ENCODE data around the gene PRG2.
"Not testable (repeated sequence)": the region's sequence is repeated elsewhere in the genome, so short reads cannot be mapped to it uniquely, and the experiment has no call there.

PRG2 gene

DNA sequence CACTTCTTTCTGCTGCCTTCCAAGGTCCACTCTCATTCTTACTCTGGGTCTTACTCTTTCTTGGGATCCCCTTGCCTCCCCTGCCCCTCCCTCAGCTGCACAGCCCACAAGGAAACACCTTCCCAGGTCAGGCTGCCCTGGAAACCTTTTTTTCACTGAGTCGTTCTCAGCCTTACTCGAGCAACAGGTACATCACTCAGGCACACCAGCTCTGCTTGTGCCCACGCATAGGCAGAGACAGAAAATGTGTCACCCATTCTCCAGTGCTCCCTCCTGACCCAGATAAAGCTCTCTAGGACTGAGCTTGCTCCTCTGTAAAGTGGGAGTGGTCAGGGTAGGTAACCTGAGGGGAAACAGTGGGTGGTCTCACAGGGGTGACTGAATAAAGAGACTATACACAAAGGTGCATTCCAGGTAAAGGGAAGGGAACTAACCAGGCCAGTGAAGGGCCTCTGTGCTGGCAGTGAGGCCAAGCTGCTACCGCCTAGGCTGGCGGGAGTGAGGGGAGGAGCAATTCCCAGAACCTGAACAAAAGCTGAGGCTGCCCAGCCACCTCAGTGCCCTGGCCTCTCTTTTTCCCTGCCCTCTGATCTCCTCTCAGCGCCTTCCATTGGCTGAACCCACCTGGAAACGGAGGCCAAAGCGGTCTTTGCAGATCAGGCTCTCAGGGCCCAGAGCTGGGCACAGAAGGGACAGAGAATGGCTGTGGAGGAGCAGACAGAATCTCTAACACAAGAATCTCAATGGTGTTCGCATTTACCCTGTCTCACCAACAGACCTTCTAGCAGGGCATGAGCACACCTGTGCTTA, 25.4 kb downstream of the PRG2 start:
- DNase-seq: no peak

DNA sequence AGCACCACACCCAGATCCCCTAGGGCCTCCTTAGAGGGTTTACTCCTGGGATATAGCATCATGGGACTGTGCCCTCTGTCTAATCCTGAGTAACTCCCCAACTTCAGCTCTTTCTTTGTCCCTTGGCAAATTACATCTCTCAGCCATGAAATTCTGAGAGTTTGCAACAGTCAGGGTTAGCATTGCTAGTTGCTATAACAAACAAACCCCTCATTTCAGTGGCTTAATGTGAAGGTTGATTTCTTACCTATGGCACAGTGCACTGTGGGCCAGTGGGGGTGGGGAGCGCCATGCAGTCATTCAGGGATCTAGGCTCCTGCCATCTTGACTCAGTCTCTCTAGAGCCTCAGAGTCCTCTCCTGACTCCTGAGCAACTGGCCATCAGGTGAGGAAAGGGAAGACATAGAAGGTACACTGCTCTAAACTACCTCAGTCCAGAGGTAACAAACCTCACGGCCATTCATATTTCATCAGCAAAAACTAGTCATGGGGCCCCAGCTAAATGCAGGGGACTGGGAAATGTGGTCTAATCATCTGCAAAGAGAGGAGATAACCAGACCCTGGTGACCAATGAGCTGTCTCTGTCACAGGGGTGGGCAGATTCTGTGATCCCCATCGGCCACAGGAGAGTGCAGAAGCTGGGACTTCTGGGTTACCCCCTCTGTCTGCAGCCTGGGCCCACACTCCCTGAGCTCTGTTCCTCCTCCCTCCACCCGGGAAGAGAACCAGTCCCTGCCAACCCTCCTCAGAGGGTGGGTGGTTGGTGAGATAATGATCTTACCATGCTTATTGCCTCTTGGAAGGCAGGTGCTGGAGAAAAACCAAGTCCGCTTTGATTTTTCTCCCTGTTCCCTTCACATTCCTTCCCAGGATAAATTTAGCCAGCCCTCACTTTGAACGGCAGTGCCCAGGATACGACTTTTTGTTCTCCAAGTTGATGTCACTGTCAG, 27.0 kb downstream of the PRG2 start:
- no peak for DNase-seq

DNA sequence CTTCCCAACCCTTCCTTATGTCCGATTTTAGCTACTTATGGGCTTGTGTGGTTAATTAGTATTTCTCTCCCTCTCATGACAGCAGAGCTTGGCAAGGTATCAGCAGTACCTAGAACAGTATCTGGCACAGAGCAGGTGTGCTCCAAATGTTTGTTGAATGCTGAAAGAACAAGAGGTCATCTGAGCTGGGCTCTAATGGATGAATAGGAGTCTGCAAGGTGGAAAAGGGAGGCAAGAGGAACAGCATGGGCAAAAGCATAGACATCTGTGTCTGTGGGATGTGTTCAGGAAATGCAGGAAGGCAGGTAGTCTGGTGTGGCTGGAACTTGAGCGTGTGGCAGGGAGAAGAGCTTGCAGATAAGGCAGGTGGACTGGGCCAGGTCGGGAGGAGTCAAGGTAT, 28.5 kb downstream of the PRG2 start:
- no peak for DNase-seq

DNA sequence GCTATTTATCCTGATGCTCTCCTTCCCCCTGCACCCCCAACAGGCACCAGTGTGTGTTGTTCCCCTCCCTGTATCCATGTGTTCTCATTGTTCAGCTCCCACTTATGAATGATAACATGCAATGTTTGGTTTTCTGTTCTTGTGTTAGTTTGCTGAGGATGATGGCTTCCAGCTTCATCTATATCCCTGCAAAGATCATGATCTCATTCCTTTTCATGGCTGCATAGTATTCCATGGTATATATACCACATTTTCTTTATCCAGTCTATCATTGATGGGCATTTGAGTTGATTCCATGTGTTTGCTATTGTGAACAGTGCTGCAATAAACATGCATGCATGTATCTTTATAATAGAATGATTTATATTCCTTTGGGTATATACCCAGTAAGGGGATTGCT, 29.0 kb downstream of the PRG2 start:
- not testable (repeated sequence) for DNase-seq

DNA sequence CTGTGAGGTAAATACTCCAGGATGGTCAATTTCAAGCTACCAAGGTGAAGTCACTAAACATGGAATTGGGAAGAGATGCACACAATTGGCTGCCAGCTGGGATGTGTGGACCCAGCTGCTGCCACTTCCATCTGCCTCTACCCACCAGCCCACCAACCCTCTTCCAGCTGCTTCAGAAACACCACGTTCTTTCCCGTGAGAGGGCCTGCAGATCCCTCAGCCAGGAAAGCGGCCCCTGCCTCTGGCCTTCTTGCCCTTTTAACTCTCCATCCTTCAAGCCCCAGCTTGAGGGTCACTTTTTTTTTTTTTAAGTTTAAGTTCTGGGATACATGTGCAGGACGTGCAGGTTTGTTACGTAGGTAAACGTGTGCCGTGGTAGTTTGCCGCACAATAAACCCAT, 29.5 kb downstream of the PRG2 start:
- no peak for DNase-seq

DNA sequence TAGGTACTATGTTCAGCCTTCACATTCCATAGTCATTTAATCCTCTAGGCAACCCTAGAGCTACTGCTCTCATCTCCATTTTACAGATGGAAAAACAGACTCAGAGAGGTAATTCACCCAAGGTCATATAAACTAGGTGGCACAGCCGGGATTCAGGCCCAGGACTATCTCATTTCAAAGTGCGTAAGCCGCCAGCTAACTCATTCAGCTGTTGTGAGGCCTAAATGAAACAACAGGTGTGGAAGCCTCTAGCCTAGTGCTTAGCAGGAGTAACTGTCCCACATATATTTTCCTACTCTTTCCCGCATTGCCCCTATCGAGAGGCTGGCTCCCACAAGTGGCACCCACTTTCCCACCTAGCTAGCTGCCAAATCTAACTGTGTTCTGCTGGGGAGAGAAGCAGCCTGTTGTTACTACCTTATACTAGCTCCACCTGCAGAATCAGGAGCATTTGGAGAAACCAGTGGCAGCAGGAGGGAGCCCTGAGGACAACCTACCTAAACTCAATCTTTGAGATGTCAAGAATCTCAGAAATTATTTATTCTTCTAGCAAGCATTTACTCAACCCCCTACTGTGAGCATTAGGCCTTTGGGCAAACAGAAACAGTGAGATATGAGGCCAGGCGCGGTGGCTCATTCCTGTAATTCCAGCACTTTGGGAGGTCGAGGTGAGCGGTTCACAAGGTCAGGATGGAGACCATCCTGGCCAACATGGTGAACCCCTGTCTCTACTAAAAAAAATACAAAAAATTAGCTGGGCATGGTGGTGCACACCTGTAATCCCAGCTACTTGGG, 30.4 kb downstream of the PRG2 start:
- no peak for DNase-seq

DNA sequence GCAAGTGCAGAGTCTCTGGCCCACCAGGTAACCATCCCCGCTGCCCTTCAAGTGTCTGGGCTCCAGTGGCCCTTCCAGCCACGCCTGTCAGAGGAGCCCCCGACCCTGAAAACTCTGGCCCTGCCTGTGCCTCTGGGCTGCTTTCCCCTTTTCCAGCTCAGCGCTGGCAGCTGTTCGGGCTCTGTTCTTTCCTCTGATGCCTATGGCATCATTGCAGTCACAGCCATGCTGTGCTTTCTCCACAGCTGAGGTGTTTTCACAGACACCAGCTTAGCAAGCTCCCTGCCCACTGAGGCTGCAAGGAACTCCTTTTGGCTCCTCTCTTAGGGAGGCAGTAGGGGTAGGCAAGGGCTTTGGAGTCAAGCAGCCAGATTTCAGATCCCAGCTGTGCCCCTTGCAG, 31.1 kb downstream of the PRG2 start:
- DNase-seq: no peak

DNA sequence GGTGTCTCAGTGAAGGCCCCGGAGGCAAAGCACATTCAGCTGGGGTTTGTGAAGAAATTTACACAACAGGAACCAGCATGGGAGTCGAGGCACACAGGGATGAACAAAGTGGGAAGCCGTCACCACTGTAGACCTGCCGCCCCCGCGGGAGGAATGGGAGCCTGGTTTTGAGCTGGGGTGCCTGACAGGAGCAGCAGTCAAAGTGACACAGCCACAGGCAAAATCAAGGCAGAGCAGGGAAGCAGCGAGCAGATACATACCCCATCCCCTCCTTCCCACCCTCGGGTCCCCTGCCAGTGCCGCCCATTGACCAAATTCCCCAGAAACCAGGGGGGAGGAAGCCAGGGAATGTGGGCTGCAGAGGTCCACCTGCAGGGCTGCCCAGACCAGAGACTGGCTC, 31.5 kb downstream of the PRG2 start:
- no peak for DNase-seq

DNA sequence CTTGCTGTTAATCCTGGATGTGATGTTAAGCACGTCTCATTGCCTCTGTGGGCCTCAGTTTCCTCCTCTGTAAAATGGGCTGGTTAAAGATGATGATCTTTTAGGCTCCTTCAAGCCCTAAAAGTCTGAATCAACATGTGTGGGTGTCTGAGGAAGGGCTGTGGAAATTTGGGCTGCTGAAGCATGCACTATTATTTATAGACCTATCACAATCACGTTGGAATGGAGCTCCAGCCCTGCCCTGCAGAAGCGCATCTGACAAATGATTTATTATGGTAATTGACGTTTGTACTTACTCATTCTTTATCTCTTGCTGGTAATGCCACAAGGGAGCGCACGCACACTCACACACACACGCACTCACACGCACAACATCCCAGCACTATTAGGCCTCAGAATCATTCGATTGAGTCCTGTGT, 31.9 kb downstream of the PRG2 start:
- DNase-seq: no peak

DNA sequence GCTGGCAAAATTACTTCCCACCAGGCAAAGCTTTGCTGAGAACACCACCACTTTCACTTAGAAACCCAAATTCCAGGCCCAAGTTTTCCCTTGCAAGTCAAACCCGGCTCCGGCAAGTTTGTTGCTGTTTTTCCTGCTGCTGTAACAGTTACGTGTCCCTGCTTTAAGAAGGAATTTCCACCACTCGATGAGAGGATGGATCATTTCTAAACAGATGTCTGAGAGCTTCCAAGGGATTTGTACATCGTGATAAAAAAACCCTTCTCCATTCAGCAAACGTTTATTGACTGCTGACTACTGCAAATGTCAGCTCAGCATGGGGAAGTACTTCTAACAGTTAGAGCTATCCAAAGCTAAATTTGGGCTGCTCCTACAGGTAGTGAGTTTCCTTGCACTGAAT, 32.6 kb downstream of the PRG2 start:
- no peak for DNase-seq

DNA sequence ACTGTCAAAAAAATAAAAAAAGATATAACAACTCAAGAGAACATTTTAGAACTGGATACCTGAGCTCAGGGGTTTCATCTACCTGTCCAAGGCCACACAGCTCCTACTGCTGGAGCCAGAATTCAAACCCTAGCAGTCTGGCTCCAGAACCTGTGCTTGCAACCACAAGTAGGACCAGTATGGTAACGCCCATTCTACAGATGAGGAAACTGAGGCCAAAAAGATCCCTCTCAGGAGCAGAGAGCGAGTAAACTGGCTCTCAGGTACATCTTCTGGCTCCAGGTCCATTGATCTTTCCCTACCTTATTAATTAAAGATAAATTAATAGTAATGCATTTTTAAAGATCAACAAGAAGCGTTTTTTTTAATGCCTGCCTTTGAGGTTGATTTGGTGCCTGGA, 33.1 kb downstream of the PRG2 start:
- no peak for DNase-seq

DNA sequence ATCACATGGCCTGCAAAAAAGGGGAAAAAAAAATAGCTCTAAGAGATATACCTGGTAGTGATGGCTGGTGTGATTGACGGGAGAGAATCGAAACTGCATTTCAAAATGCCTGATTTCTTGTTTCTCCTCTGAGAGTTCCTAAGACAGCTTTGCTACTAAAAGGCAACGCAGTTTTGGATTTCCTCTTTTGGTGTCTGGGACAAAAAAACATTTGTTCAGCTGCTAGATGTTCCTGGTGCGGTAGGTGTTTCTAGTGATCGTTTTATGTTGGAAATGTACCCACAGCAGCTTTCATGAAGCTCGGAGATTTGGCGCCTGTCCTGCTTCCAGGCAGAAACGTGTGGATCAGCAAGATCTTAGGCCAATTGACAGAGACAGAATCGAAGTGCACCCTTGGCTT, 34.2 kb downstream of the PRG2 start:
- DNase-seq: no peak

DNA sequence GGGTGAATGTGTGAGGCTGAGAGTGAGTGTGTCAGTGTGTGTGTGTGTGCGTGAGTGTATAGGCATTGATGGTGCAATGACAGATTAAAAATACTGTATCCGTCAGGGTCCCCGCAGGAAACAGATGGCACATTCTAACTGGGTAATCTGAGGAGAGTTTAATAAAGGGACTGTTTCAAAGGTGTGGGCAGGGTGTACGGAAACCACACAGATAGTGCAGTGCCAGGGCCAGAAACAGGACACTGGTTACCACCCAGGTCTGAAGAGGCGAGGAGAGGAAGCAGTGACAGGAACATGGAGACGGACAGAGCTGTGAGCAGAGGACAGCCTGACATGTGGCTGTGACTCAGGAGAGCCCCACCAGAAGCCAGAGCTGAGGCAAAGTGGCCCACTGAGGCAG, 35.8 kb downstream of the PRG2 start:
- no peak for DNase-seq

DNA sequence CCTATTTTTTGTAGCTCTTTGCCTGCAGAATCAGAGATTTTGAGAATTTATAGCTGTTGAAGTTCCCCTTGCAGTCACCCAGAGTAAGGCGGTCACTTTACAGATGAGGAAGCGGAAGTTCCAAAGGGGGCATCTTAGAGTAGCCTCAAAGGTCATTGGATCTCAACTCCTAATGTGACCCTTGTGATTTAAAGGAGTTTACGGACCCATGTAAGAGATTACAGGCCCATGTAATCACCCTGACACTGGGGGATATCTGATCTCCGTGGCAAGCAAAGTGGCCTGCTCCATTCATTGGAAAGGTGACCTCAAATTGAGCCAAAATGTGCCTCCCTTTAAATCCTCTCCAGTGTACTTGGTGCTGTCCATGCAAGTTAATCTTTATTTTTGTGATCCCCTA, 36.6 kb downstream of the PRG2 start:
- DNase-seq: no peak

DNA sequence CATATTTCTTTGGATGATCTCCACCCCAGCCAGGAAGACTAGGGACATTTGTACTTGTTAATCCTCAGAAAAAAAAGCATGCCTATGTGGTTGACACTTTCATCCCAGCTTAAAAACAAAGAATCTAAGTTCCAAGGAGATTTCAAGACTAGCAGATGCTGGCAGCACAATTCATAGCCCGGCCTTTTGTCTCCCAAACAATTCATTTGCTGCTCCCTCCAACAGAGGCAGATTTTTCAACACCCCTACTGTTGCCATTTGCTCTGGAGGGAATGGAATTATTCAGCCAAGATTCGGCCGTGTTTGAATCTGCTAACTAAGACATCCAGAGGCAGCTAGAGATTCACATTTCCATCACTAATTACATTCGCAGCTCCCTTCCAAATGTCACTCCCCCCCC, 37.0 kb downstream of the PRG2 start:
- no peak for DNase-seq

DNA sequence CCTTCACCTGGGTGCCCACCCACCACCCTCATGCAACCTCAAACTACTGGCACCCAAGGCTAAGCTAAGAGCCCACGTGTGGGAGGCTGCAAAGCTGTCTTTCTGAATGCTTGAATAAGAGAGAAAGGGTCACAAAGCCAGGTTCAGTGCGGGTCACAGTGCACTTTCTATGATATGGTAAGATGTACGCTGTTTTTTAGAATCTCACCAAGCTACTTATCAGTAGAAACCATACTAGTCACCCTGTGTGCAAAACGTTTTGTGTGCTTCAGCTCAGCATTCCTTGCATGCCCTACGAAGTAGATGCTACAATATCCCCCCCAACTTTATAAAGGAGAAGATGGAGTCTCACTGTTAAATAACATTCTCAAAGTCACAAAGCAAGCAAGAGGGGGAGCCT, 37.4 kb downstream of the PRG2 start:
- no peak for DNase-seq

DNA sequence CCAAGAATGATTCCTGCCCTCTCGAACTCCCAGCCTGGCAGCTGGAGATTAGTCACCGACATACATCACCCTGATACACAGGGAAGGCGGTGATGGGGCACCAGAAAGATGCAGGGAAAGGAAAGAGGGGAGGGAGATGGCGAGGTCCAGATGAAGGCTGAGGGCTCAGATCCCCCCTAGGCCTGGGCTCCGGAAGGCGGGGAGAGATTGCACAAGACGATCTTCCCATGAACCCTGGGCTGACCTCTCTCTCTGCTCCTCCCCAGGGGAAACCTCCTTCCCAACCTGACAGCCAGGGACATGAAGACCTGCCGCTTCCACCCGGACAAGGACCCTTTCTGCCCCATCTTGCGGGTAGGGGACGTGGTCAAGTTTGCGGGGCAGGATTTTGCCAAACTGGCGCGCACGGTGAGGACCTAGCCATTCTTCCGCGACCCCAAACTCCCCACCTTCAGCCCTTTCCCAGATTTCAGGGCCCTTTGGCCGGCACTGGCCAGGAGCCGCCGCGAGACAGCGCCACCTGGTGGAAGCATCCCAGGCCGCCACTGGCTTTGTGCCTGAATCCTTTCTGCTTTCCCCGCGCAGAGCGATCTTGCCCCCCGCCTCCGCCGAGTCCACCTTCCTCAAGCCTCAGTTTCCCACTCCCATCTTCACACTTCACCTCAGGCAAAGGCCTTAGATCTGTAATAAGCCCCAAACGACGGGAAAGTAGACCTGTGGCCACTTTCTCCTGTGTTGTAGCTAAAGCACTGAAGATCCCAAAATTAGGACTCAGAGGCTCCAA, 40.8 kb downstream of the PRG2 start:
- peak; percentile 39 for DNase-seq

DNA sequence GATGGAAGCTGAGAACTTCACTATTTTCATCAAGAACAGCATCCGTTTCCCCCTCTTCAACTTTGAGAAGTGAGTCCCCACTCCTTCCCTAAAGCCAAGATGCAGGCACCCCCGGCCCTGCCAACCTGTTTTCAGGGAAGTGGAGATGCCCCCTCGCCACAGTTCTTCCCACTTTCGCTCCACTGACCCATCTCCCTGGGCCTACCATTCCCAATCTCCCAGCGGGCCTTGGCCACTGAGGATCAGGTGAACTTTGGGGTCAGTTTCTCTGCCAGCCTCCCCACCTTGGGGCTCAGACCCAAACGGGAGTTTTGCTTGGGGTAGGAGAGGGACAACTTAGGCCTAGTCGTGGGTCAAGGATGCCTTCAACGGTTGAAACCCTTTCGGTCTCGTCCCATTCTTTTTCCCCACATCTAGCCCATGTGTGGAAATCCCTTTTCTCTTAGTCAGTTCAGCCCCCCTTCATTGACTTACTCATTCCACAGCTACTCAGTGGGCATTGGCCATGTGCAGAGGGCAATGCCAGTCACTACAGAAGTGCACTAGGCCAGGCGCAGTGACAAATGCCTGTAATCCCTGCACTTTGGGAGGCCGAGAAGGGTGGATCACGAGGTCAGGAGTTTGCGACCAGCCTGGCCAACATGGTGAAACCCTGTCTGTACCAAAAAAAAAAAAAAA, 41.7 kb downstream of the PRG2 start:
- DNase-seq: no peak

DNA sequence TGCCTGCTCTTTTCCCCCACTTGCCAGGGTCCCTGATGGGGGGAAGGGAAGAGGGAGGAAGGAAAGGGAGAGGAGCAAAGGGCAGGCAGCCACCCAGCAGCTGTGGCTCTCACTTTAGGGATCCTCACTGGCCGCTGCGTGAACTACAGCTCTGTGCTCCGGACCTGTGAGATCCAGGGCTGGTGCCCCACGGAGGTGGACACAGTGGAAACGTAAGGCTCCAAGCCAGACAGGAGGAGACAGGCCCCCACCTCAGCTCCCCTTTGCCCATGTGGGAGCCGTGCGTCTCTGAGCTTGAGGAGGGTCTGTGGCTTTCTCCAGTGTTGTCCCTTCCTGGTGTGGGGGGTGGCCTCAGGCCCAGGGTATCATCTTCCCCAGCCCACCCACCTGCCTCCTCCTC, 42.4 kb downstream of the PRG2 start:
- no peak for DNase-seq

DNA sequence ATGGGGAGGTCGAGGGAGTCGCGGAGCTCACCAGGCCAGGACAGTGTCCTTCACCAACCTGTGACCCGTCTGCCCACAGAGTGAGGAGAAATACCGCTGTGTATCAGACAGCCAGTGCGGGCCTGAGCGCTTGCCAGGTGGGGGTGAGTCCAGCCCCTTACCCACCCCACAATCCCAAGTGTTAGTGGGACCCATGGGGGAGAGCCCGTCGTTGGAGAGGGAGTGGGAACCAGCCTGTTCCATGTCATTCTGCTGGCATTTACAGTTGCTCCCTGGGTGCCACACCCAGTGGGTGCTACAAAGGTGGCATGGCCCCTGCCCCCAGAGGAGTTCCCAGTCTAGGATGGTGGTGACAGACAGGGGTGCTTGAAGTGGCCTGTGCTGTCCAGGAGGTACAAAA, 43.1 kb downstream of the PRG2 start:
- DNase-seq: no peak

DNA sequence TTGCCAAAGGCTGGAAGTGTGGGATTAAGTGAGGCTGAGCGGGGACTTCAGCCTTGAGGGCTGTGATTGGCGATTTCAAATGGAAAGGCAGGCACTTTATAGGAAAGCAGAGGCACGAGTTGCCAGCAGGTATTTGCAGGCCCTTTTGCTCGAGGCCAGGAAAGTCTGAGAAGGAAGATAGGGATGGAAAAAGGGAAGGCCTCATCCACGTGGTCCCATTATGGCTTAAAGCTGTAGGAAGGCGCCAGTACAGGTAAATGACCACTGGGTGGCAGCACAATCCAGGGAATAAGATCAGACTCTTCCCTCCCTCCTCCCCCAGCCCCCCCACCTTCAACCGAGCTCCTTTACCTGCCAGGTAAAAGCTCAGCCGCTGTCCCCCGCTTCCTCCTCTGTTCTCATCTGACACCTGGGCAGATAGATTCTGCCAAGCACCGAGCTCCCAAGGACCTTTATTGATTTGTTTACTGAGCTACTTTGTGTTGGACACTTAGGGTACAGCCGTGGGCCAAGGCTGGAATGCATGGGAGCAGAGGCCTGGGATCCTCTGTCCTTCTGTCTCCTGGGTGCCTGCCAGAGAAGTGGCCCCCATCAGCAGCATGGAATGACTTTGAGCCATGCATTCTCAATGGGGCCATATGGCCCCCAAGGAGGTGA, 44.8 kb downstream of the PRG2 start:
- peak; percentile 78 for DNase-seq
